KMS-11 (cell line): Measurements from ENCODE around the gene HAGHL.

Experiments
- H2AFZ ChIP-seq: fragments of 200-600 bp; sonication (generic); 2 replicates; pipeline ENCODE4 v1.6.1; 2016; ENCODE audit warnings: antibody characterized with exemption, mixed run types, low read depth
- H3K27ac ChIP-seq: fragments of 200-600 bp; sonication (generic); 2 replicates; pipeline ENCODE4 v1.6.1; 2016; ENCODE audit warnings: mild to moderate bottlenecking, mixed run types
- H3K27me3 ChIP-seq: fragments of 200-600 bp; sonication (generic); 2 replicates; pipeline ENCODE4 v1.6.1; 2017; ENCODE audit warnings: mild to moderate bottlenecking, low read depth, mixed run types, moderate library complexity; ENCODE audit not compliant: insufficient read depth
- H3K36me3 ChIP-seq: fragments of 200-600 bp; sonication (generic); 2 replicates; pipeline ENCODE4 v1.6.1; 2017; ENCODE audit warnings: mild to moderate bottlenecking, mixed run types; ENCODE audit not compliant: insufficient read depth
- H3K4me1 ChIP-seq: fragments of 200-600 bp; sonication (generic); 2 replicates; pipeline ENCODE4 v1.6.1; 2016; ENCODE audit warnings: mild to moderate bottlenecking, low read depth, mixed run types; ENCODE audit not compliant: poor library complexity, severe bottlenecking
- H3K4me2 ChIP-seq: fragments of 200-600 bp; sonication (generic); 2 replicates; pipeline ENCODE4 v1.7.0; 2016; ENCODE audit warnings: mild to moderate bottlenecking, mixed run types
- H3K4me3 ChIP-seq: fragments of 200-600 bp; sonication (generic); IDR thresholded peaks from 2 replicates; pipeline ENCODE4 v1.6.1; 2017; ENCODE audit warnings: low read depth, low read length, mixed read lengths; ENCODE audit not compliant: insufficient read depth
- H3K79me2 ChIP-seq: fragments of 200-600 bp; sonication (generic); 2 replicates; pipeline ENCODE4 v1.6.1; 2016; ENCODE audit warnings: low read depth, mixed run types; ENCODE audit not compliant: insufficient read depth
- H3K9ac ChIP-seq: fragments of 200-600 bp; sonication (generic); 2 replicates; pipeline ENCODE4 v1.6.1; 2016; ENCODE audit warnings: mild to moderate bottlenecking, mixed run types
- H4K20me1 ChIP-seq: fragments of 200-600 bp; sonication (generic); 2 replicates; pipeline ENCODE4 v1.6.1; 2016; ENCODE audit warnings: mild to moderate bottlenecking, mixed run types; ENCODE audit not compliant: insufficient read depth
- TF ChIP-seq, protein P1 (sequence below): fragments of 200-600 bp; sonication (generic); conservative IDR thresholded peaks from 2 replicates; pipeline ENCODE4 v1.6.1; 2017; ENCODE audit warnings: low read depth, mild to moderate bottlenecking, antibody characterized with exemption, low read length, moderate library complexity, mixed read lengths

HAGHL gene

DNA sequence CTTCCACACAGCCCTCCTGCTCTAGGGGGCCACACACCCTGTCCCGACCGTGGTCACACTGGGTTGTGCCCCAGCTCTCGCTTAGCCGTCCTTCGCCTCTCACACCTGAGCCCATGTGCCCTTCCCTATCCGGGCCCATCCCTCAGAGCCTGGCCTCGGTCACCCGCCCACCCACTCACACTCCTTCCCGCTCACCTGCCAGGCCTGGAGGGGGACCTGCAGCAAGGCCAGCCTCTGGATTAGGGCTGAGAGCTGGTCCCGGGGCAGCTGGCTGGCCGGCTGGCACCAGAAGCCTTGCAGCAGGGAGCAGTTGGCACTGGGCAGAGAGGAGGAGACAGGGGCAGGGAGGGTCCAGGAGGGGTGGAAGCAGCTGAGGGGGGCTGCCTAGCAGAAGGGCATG lies 51.5 kb downstream of the HAGHL start:
- Histone ChIP-seq H3K79me2 (no peaks in the 10 kb centered on the region), H3K9ac (no peak overlapping the region), H3K36me3 (no peaks in the 10 kb centered on the region), H3K4me1 (no peaks in the 10 kb centered on the region), H2AFZ (no peak overlapping the region), H3K27me3 (peaks cover 99% of the 10 kb centered on the region), H3K4me2 (no peak overlapping the region), H4K20me1 (no peaks in the 10 kb centered on the region), H3K4me3 (no peak overlapping the region), H3K27ac (no peak overlapping the region)
- TF ChIP-seq, protein P1, sequence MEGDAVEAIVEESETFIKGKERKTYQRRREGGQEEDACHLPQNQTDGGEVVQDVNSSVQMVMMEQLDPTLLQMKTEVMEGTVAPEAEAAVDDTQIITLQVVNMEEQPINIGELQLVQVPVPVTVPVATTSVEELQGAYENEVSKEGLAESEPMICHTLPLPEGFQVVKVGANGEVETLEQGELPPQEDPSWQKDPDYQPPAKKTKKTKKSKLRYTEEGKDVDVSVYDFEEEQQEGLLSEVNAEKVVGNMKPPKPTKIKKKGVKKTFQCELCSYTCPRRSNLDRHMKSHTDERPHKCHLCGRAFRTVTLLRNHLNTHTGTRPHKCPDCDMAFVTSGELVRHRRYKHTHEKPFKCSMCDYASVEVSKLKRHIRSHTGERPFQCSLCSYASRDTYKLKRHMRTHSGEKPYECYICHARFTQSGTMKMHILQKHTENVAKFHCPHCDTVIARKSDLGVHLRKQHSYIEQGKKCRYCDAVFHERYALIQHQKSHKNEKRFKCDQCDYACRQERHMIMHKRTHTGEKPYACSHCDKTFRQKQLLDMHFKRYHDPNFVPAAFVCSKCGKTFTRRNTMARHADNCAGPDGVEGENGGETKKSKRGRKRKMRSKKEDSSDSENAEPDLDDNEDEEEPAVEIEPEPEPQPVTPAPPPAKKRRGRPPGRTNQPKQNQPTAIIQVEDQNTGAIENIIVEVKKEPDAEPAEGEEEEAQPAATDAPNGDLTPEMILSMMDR: no peak

DNA sequence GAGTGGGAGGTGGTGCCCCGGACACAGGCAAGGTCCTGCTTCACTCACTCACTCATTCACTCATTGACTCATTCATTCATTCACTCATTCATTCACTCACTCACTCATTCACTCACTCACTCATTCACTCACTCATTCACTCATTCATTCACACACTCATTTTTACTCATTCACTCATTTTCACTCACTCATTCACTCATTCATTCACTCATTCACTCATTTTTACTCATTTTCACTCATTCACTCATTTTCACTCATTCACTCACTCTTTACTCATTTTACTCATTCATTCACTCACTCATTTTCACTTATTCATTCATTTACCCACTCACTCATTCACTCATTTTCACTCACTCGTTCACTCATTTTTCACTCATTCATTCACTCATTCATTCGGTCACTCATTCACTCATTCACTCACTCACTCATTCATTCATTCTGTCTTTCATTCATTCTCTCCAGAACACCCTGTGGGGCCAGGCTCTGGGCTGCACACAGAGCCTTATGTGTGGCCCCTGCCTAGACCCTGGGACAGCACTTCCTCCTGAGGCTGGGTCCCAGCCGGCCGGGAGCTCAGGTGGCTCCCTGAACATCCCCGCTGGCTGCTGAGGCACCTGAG lies 52.1 kb downstream of the HAGHL start:
- Histone ChIP-seq H4K20me1 (no peaks in the 10 kb centered on the region), H3K27me3 (peaks cover 99% of the 10 kb centered on the region), H3K27ac (no peak overlapping the region), H3K9ac (no peak overlapping the region), H3K79me2 (no peaks in the 10 kb centered on the region), H3K36me3 (no peaks in the 10 kb centered on the region), H3K4me2 (no peak overlapping the region), H3K4me3 (no peak overlapping the region), H3K4me1 (no peaks in the 10 kb centered on the region), H2AFZ (no peak overlapping the region)
- TF ChIP-seq, protein P1: no peak
